Liver (tissue), 9 donors: ENCODE results near the gene DNAH8. TPM values are rescaled to one million over a fixed set of nuclear protein-coding genes. Genes with fewer than 3 reads are reported as not detected.

Experiments used
- DNase-seq: peaks from one replicate; pipeline ENCODE4 v3.0.0-alpha.2; 2017; ENCODE audit warnings: low spot score
- H3K27ac ChIP-seq, 2 donors: one replicate each; pipeline ENCODE4 v1.7.0; 2013; ENCODE audit warnings: inconsistent platforms in 2 of 2, low read length in 2 of 2, control low read depth in 1 of 2, low read depth in 1 of 2, mild to moderate bottlenecking in 1 of 2
- H3K27me3 ChIP-seq, 4 donors: one replicate each; pipeline versions ENCODE4 v1.6.1 to v1.7.0; 2013; ENCODE audit warnings: low read length in 3 of 4, inconsistent platforms in 1 of 4, mild to moderate bottlenecking in 1 of 4, moderate library complexity in 1 of 4; ENCODE audit not compliant: control insufficient read depth in 4 of 4, insufficient read depth in 4 of 4
- H3K36me3 ChIP-seq, 4 donors: one replicate each; pipeline versions ENCODE4 v1.6.1 to v1.7.0; 2013; ENCODE audit warnings: low read length in 3 of 4, mild to moderate bottlenecking in 3 of 4, low read depth in 1 of 4, moderate library complexity in 1 of 4; ENCODE audit not compliant: control insufficient read depth in 4 of 4, insufficient read depth in 3 of 4
- H3K4me1 ChIP-seq, 4 donors: one replicate each; pipeline versions ENCODE4 v1.6.1 to v1.7.0; 2013; ENCODE audit warnings: low read length in 3 of 4, mild to moderate bottlenecking in 3 of 4, moderate library complexity in 1 of 4; ENCODE audit not compliant: control insufficient read depth in 4 of 4, insufficient read depth in 4 of 4
- H3K4me3 ChIP-seq, 3 donors: one replicate each; pipeline versions ENCODE4 v1.6.1 to v1.7.0; 2013; ENCODE audit warnings: low read length in 3 of 3, control low read depth in 1 of 3, low read depth in 1 of 3, mild to moderate bottlenecking in 1 of 3
- H3K9ac ChIP-seq, 2 donors: one replicate each; pipeline ENCODE4 v1.7.0; 2013; ENCODE audit warnings: low read length in 2 of 2, mild to moderate bottlenecking in 2 of 2, moderate library complexity in 2 of 2, control low read depth in 1 of 2, low read depth in 1 of 2
- H3K9me3 ChIP-seq, 4 donors: one replicate each; pipeline versions ENCODE4 v1.6.1 to v1.7.0; 2013; ENCODE audit warnings: low read length in 3 of 4; ENCODE audit not compliant: control insufficient read depth in 4 of 4
- ATF3 ChIP-seq: IDR thresholded peaks from 2 replicates; pipeline ENCODE4 v1.6.1; 2016; ENCODE audit warnings: antibody characterized with exemption
- CTCF ChIP-seq: fragments of 150-350 bp; IDR thresholded peaks from 2 replicates; pipeline ENCODE4 v1.5.1; 2017; ENCODE audit warnings: improper control_type of control experiment, low read depth, low read length; ENCODE audit not compliant: missing input control
- EGR1 ChIP-seq, 2 donors: IDR thresholded peaks; 2 replicates each; pipeline ENCODE4 v1.6.1; 2016 to 2018; ENCODE audit warnings: antibody characterized with exemption in 2 of 2, low read depth in 2 of 2
- FOXA1 ChIP-seq: IDR thresholded peaks from 2 replicates; pipeline ENCODE4 v1.6.1; 2016; ENCODE audit warnings: antibody characterized with exemption
- GABPA ChIP-seq, 2 donors: IDR thresholded peaks in 1 of 2; conservative IDR thresholded peaks in 1 of 2; 2 replicates each; pipeline ENCODE4 v1.6.1; 2016; ENCODE audit warnings: antibody characterized with exemption in 2 of 2, mild to moderate bottlenecking in 1 of 2, moderate library complexity in 1 of 2
- HNF4A ChIP-seq, 2 donors: conservative IDR thresholded peaks; 2 replicates each; pipeline ENCODE4 v1.6.1; 2016; ENCODE audit warnings: antibody characterized with exemption in 2 of 2, mild to moderate bottlenecking in 2 of 2
- JUND ChIP-seq, 2 donors: IDR thresholded peaks; 2 replicates each; pipeline ENCODE4 v1.6.1; 2016; ENCODE audit warnings: antibody characterized with exemption in 2 of 2
- MAX ChIP-seq: IDR thresholded peaks from 2 replicates; pipeline ENCODE4 v1.6.1; 2016; ENCODE audit warnings: antibody characterized with exemption
- NR2F2 ChIP-seq: IDR thresholded peaks from 2 replicates; pipeline ENCODE4 v1.6.1; 2016; ENCODE audit warnings: antibody characterized with exemption
- RAD21 ChIP-seq, 2 donors: IDR thresholded peaks; 2 replicates each; pipeline ENCODE4 v1.6.1; 2016; ENCODE audit warnings: antibody characterized with exemption in 2 of 2, mild to moderate bottlenecking in 2 of 2
- REST ChIP-seq: IDR thresholded peaks from 2 replicates; pipeline ENCODE4 v1.6.1; 2016; ENCODE audit warnings: antibody characterized with exemption, mild to moderate bottlenecking
- RXRA ChIP-seq, 2 donors: IDR thresholded peaks; 2 replicates each; pipeline ENCODE4 v1.6.1; 2017 to 2018; ENCODE audit warnings: antibody characterized with exemption in 2 of 2, mild to moderate bottlenecking in 1 of 2
- SP1 ChIP-seq: IDR thresholded peaks from 2 replicates; pipeline ENCODE4 v1.6.1; 2018; ENCODE audit warnings: antibody characterized with exemption, mild to moderate bottlenecking
- TAF1 ChIP-seq: conservative IDR thresholded peaks from 2 replicates; pipeline ENCODE4 v1.6.1; 2016; ENCODE audit warnings: antibody characterized with exemption, mild to moderate bottlenecking
- YY1 ChIP-seq: IDR thresholded peaks from 2 replicates; pipeline ENCODE4 v1.6.1; 2016; ENCODE audit warnings: antibody characterized with exemption, mild to moderate bottlenecking
- ZBTB33 ChIP-seq: IDR thresholded peaks from 2 replicates; pipeline ENCODE4 v1.6.1; 2016; ENCODE audit warnings: antibody characterized with exemption
- WGBS: extraction: QIAGEN DNeasy Blood & Tissue Kit; methylation state at CpG from one replicate; pipeline ENCODE4 v1.1.7; 2013; 5-methylcytosine and 5-hydroxymethylcytosine counted together
- polyA plus RNA-seq, 2 donors: library from polyadenylated mRNA; stranded (reverse) in 1 of 2; unstranded in 1 of 2; fragments of 200-250 nt in 1 of 2; fragments of >200 nt in 1 of 2; fragmentation: Nextera tagmentation in 1 of 2; extraction: Ambion mirVana in 1 of 2; gene quantifications; one replicate each; pipeline versions ENCODE4 v1.2.1 to v1.2.3, GENCODE V29; 2013 to 2015
- total RNA-seq, 2 donors: library from RNA; depleted of rRNA; stranded (reverse); fragments of >200 nt; gene quantifications; one replicate each; pipeline ENCODE4 v1.2.3, GENCODE V29; 2014
- donor health status: healthy.
- donor health status: healthy.
- donor health status: healthy.
- donor health status: healthy.
- donor health status: healthy.

Gene DNAH8
- total and polyA plus RNA-seq, 4 donors: under 0.01 to 0.05 TPM; not detected in 2

GRCh38 chr6:38684904-38685303, 30.2 kb upstream of the DNAH8 start:
- Histone ChIP-seq H3K4me3 (no peak overlapping the region), H3K36me3 (peaks cover 3 to 19% (median 8%) of the 10 kb centered on the region in 4 donors), H3K4me1 (peaks cover 7 to 27% (median 25%) of the 10 kb centered on the region in 4 donors), H3K9ac (no peak overlapping the region), H3K9me3 (no peaks in the 10 kb centered on the region), H3K27me3 (no peaks in the 10 kb centered on the region), H3K27ac (no peak overlapping the region)
- 94% methylated on average over 3 of the region's 3 CpGs for WGBS
- TF ChIP-seq CTCF (no peak), EGR1 (IDR thresholded peaks at IDR 0.05; ENCODE audit: low read depth in 2 of 2) (no peak), TAF1 (no peak), ATF3 (no peak), FOXA1 (no peak), JUND (IDR thresholded peaks at IDR 0.05) (no peak), REST (no peak), HNF4A (conservative IDR thresholded peaks at IDR 0.05) (no peak), NR2F2 (no peak), YY1 (no peak), RXRA (IDR thresholded peaks at IDR 0.05) (no peak), ZBTB33 (no peak), RAD21 (IDR thresholded peaks at IDR 0.05) (no peak), MAX (no peak), SP1 (no peak), GABPA (IDR thresholded peaks at IDR 0.05 in 1 of 2, conservative IDR thresholded peaks at IDR 0.05 in 1 of 2) (no peak)
- no peak for DNase-seq
